ENCODE measurements around the gene SELE. TPM values are rescaled to one million over a fixed set of nuclear protein-coding genes. Genes with fewer than 3 reads are reported as not detected.

Gene SELE
- total and polyA plus RNA-seq, 2 of the 4 experiments (the other 2 are of a cell fraction), result not detected

GRCh38 chr1:169753549-169753948 is 19.7 kb upstream of the SELE start:
- no CpG with 5 or more reads among the region's 4 CpGs for WGBS, 2 experiments (ENCODE audit: extremely low coverage in 2 of 2, insufficient read length in 1 of 2)
- no peak overlapping the region for H3K27ac ChIP-seq (ENCODE audit: insufficient read depth, low read length)
- no peak overlapping the region for H2AK9ac ChIP-seq (replicated peaks; ENCODE audit: low read depth, low read length, poor library complexity)
- DNase-seq (no peak), ATAC-seq (ENCODE audit: low read depth) (no peak)
- H3K18ac ChIP-seq (ENCODE audit: low read depth, low read length), result no peak overlapping the region
- no peak overlapping the region for H2BK120ac ChIP-seq (ENCODE audit: low read depth, low read length)
- H3K14ac ChIP-seq (replicated peaks; ENCODE audit: low read depth, low read length), result no peak overlapping the region
- ChIA-PET POLR2A (ENCODE audit: unreplicated experiment) (no interaction called here), CTCF (no interaction called here)
- no peak overlapping the region for H3K4me3 ChIP-seq (ENCODE audit: insufficient read depth, low read depth, low read length)
- intact Hi-C loops (cut with micrococcal nuclease), result no loop called here
- H3K23ac ChIP-seq (ENCODE audit: low read depth, low read length), result no peak overlapping the region
- H4K5ac ChIP-seq (ENCODE audit: low read depth, low read length), result no peak overlapping the region
- no peak overlapping the region for H2AFZ ChIP-seq (replicated peaks; ENCODE audit: low read length, poor library complexity)
- no peak overlapping the region for H2BK15ac ChIP-seq (ENCODE audit: low read depth, low read length)
- H2BK20ac ChIP-seq (ENCODE audit: low read depth, low read length), result no peak overlapping the region
- BruUV-seq (replicated peaks), result no TSS peak
- H3K4ac ChIP-seq (ENCODE audit: low read depth, low read length), result no peak overlapping the region
- no peak overlapping the region for H4K8ac ChIP-seq (ENCODE audit: low read depth in 2 of 2, low read length in 2 of 2)
- H3K27me3 ChIP-seq (ENCODE audit: control insufficient read depth, insufficient read depth, low read length), result no peaks in the 10 kb centered on the region
- no peaks in the 10 kb centered on the region for H3K9me3 ChIP-seq (ENCODE audit: control insufficient read depth, insufficient read depth, low read length)
- H3K4me2 ChIP-seq (ENCODE audit: low read depth, low read length), result no peak overlapping the region
- in situ Hi-C loops (cut with MboI; ENCODE audit: low sequenced_read_pairs), result no loop called here
- no peak overlapping the region for H3K9ac ChIP-seq (ENCODE audit: low read depth, low read length)
- no peaks in the 10 kb centered on the region for H3K36me3 ChIP-seq (ENCODE audit: control insufficient read depth, insufficient read depth, low read length)
- H4K20me1 ChIP-seq (ENCODE audit: insufficient read depth, low read length), result no peaks in the 10 kb centered on the region
- no peak for TF ChIP-seq RFX5 (IDR thresholded peaks at IDR 0.05; ENCODE audit: low read depth, low read length)
- TF ChIP-seq RCOR1 (IDR thresholded peaks at IDR 0.05; ENCODE audit: insufficient replicate concordance, low read length), result no peak
- TF ChIP-seq MXI1 (IDR thresholded peaks at IDR 0.05; ENCODE audit: borderline replicate concordance, low read depth, low read length), result no peak
- TF ChIP-seq MAFK (IDR thresholded peaks at IDR 0.05; ENCODE audit: low read depth, low read length), result no peak
- no peak for TF ChIP-seq CHD1 (IDR thresholded peaks at IDR 0.05; ENCODE audit: low read depth, low read length)
- H3K9me1 ChIP-seq (ENCODE audit: insufficient read depth, low read length), result no peaks in the 10 kb centered on the region
- dilution Hi-C loops (cut with HindIII; ENCODE audit: low sequenced_read_pairs, unreplicated experiment), result no loop called here
- no peak overlapping the region for H3K56ac ChIP-seq (ENCODE audit: extremely low read depth, insufficient read depth, low read length)
- no peak overlapping the region for H2BK5ac ChIP-seq (ENCODE audit: low read depth, low read length, poor library complexity, severe bottlenecking)
- no peaks in the 10 kb centered on the region for H3K79me1 ChIP-seq (ENCODE audit: low read depth in 1 of 2, low read length in 2 of 2)
- H4K91ac ChIP-seq (ENCODE audit: insufficient read depth, low read depth, low read length), result no peak overlapping the region
- no peaks in the 10 kb centered on the region for H3K4me1 ChIP-seq (ENCODE audit: control insufficient read depth, insufficient read depth, low read length)
- H2AK5ac ChIP-seq (ENCODE audit: low read depth, low read length), result no peak overlapping the region

All from IMR-90 (cell line).